CD4-positive, alpha-beta T cell (primary cell): ENCODE data around the gene ADAMTS18. TPM values are rescaled to one million over a fixed set of nuclear protein-coding genes. Genes with fewer than 3 reads are reported as not detected.

Experiments used
- ATAC-seq: fragments of 200-7000 bp; cut with Tn5 transposase; one replicate; pipeline ENCODE4 v1.10.0; 2022; ENCODE audit warnings: mild to moderate bottlenecking; ENCODE audit not compliant: poor library complexity
- CTCF ChIA-PET: fragments of 350-600 bp; sonication (Branson Sonifier 250); formaldehyde crosslinking; loops from one replicate; lab custom pipeline; 2021; ENCODE audit warnings: antibody characterized with exemption, inconsistent platforms; lab: Charles Lee
- POLR2A ChIA-PET: fragments of 350-600 bp; sonication (Branson Sonifier 250); formaldehyde crosslinking; loops from one replicate; lab custom pipeline; 2021; ENCODE audit warnings: antibody characterized with exemption, inconsistent platforms; lab: Charles Lee
- DNase-seq, 14 experiments: peaks; one replicate each; pipeline ENCODE4 v3.0.0-alpha.2; 2013 to 2020; ENCODE audit warnings: mixed read lengths in 2 of 14
- H3K27ac ChIP-seq, 2 donors: one replicate each; pipeline versions ENCODE4 v1.5.1 to v1.7.0; 2013; ENCODE audit warnings: low read length in 2 of 2, low read depth in 1 of 2, mild to moderate bottlenecking in 1 of 2
- H3K27me3 ChIP-seq, 2 experiments: 1 replicate in 1 of 2; 2 replicates in 1 of 2; pipeline versions ENCODE4 v1.6.1 to v1.7.0; 2013; ENCODE audit warnings: low read length in 2 of 2, control low read depth in 1 of 2, mild to moderate bottlenecking in 1 of 2, moderate library complexity in 1 of 2; ENCODE audit not compliant: insufficient read depth in 2 of 2, control insufficient read depth in 1 of 2
- H3K36me3 ChIP-seq: one replicate; pipeline ENCODE4 v1.6.1; 2013; ENCODE audit warnings: low read length, control low read depth; ENCODE audit not compliant: insufficient read depth
- H3K4me1 ChIP-seq: one replicate; pipeline ENCODE4 v1.6.1; 2013; ENCODE audit warnings: low read length, control low read depth; ENCODE audit not compliant: insufficient read depth
- H3K4me3 ChIP-seq: one replicate; pipeline ENCODE4 v1.5.1; 2013; ENCODE audit warnings: mild to moderate bottlenecking, low read length, moderate library complexity
- H3K9me3 ChIP-seq, 2 experiments: 1 replicate in 1 of 2; 2 replicates in 1 of 2; pipeline versions ENCODE4 v1.6.1 to v1.7.0; 2013; ENCODE audit warnings: low read length in 2 of 2, mild to moderate bottlenecking in 2 of 2, control low read depth in 1 of 2, moderate library complexity in 1 of 2; ENCODE audit not compliant: control insufficient read depth in 1 of 2, insufficient read depth in 1 of 2
- H3K27ac Mint-ChIP-seq: one replicate; pipeline ENCODE4 v1.8.0; 2020; ENCODE audit warnings: mixed read lengths
- H3K27me3 Mint-ChIP-seq: one replicate; pipeline ENCODE4 v1.8.0; 2021; ENCODE audit warnings: mixed read lengths
- H3K36me3 Mint-ChIP-seq: one replicate; pipeline ENCODE4 v1.8.0; 2021; ENCODE audit warnings: low read depth, mixed read lengths
- H3K4me1 Mint-ChIP-seq: one replicate; pipeline ENCODE4 v1.8.0; 2021; ENCODE audit warnings: low read depth, mixed read lengths
- H3K4me3 Mint-ChIP-seq: one replicate; pipeline ENCODE4 v1.8.0; 2020; ENCODE audit warnings: mild to moderate bottlenecking, mixed read lengths
- H3K9me3 Mint-ChIP-seq: one replicate; pipeline ENCODE4 v1.8.0; 2020; ENCODE audit warnings: mixed read lengths
- CTCF ChIP-seq: fragments of 200-600 bp; IDR thresholded peaks from one replicate; pipeline ENCODE4 v1.8.0; 2022; ENCODE audit warnings: antibody characterized with exemption, mild to moderate bottlenecking
- intact Hi-C, 2 experiments: fragments of 100-400 bp; cut with DNase I in 1 of 2; cut with micrococcal nuclease in 1 of 2; formaldehyde crosslinking; loops; one replicate each; pipeline versions ENCODE4 v1.15.1 to v1.9.0; 2023 to 2025; cut with DNase I, micrococcal nuclease
- total RNA-seq, 174 experiments: library from RNA in 2 of 174; stranded (reverse) in 2 of 174; gene quantifications; one replicate each; pipeline ENCODE4 v1.2.3 and lab custom pipeline; 2021 to 2026

The ADAMTS18 gene
- total RNA-seq, 2 experiments from 2014 or later: not detected

- H3K4me1 Mint-ChIP-seq: no peaks in the 10 kb centered on the region
- ATAC-seq: no peak
- Histone ChIP-seq H3K27ac (no peak overlapping the region), H3K4me1 (no peaks in the 10 kb centered on the region), H3K36me3 (no peaks in the 10 kb centered on the region), H3K27me3 (no peaks in the 10 kb centered on the region), H3K9me3 (no peaks in the 10 kb centered on the region), H3K4me3 (no peak overlapping the region)
- no peak for TF ChIP-seq CTCF
- H3K4me3 Mint-ChIP-seq: no peak overlapping the region
- no peaks in the 10 kb centered on the region for H3K27me3 Mint-ChIP-seq
- intact Hi-C loops: no loop called here
- no peak overlapping the region for H3K27ac Mint-ChIP-seq
- CTCF ChIA-PET: no interaction called here
- no peak for DNase-seq
- POLR2A ChIA-PET: no interaction called here
- no peaks in the 10 kb centered on the region for H3K9me3 Mint-ChIP-seq
- no peaks in the 10 kb centered on the region for H3K36me3 Mint-ChIP-seq
These were observed 106.6 kb downstream of the ADAMTS18 start for GRCh38 chr16:77328274-77328673.

DNA sequence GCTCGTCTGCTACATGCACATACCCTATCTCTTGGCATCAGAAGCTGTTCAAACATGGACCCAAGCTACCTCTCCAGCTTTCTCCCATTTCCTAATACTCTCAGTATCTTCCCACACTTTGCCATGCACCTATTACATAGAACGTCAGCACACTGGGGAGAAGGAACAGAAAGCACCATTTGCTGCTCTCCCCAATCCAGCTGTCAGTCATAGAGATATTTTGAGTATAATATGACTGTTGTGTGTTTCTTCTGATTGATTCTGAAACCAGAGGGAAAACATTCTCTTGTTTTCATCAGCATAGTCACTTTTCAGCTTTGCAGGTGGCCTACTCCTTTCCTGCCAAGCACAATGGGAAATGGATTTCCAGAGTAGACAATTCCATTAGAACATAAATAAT is 107.1 kb downstream of the ADAMTS18 start:
- H3K27me3 Mint-ChIP-seq: no peaks in the 10 kb centered on the region
- POLR2A ChIA-PET: no interaction called here
- Histone ChIP-seq H3K36me3 (no peaks in the 10 kb centered on the region), H3K4me3 (no peak overlapping the region), H3K9me3 (no peaks in the 10 kb centered on the region), H3K4me1 (no peaks in the 10 kb centered on the region), H3K27me3 (no peaks in the 10 kb centered on the region), H3K27ac (no peak overlapping the region)
- ATAC-seq: no peak
- intact Hi-C loops: no loop called here
- no peaks in the 10 kb centered on the region for H3K9me3 Mint-ChIP-seq
- no peak for TF ChIP-seq CTCF
- H3K27ac Mint-ChIP-seq: no peak overlapping the region
- no peaks in the 10 kb centered on the region for H3K4me1 Mint-ChIP-seq
- no peak overlapping the region for H3K4me3 Mint-ChIP-seq
- CTCF ChIA-PET: no interaction called here
- no peaks in the 10 kb centered on the region for H3K36me3 Mint-ChIP-seq
- no peak for DNase-seq

GRCh38 chr16:77324729-77325128 is 110.1 kb downstream of the ADAMTS18 start:
- POLR2A ChIA-PET: no interaction called here
- H3K27me3 ChIP-seq: no peaks in the 10 kb centered on the region
- no peak for ATAC-seq

More at GRCh38 chr16:77324729-77325128, 110.1 kb downstream of the ADAMTS18 start:
- Histone ChIP-seq H3K4me3 (no peak overlapping the region), H3K27ac (no peak overlapping the region), H3K9me3 (no peaks in the 10 kb centered on the region), H3K36me3 (no peaks in the 10 kb centered on the region), H3K4me1 (no peaks in the 10 kb centered on the region)
- Mint-ChIP-seq H3K27ac (no peak overlapping the region), H3K36me3 (no peaks in the 10 kb centered on the region), H3K4me1 (no peaks in the 10 kb centered on the region), H3K4me3 (no peak overlapping the region), H3K9me3 (no peaks in the 10 kb centered on the region), H3K27me3 (peaks cover 5% of the 10 kb centered on the region)
- intact Hi-C loops: no loop called here
- TF ChIP-seq CTCF: no peak
- no peak for DNase-seq
- CTCF ChIA-PET: no interaction called here
